ENCODE data around the gene DSCAML1.

DNA sequence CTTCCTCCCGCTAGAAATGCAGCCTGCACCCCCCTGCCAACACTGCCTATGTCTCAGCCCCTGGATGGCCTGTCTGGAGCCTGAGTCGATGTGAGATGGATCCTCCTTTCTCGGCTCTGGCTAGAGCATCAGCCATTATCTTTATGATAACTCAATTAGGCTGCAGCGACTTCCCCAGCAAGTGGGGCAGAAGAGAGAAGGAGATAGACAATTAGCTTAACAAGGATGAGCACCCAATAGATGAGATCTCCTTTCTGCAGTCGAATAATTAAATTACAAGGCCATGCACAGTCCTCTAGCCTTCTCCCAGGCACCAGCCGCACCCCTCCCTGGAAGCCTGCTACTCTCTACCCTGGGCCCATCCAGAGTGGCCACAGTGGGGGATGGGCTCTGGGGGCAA lies 290.0 kb downstream of the DSCAML1 start:
- TF ChIP-seq, protein P1, sequence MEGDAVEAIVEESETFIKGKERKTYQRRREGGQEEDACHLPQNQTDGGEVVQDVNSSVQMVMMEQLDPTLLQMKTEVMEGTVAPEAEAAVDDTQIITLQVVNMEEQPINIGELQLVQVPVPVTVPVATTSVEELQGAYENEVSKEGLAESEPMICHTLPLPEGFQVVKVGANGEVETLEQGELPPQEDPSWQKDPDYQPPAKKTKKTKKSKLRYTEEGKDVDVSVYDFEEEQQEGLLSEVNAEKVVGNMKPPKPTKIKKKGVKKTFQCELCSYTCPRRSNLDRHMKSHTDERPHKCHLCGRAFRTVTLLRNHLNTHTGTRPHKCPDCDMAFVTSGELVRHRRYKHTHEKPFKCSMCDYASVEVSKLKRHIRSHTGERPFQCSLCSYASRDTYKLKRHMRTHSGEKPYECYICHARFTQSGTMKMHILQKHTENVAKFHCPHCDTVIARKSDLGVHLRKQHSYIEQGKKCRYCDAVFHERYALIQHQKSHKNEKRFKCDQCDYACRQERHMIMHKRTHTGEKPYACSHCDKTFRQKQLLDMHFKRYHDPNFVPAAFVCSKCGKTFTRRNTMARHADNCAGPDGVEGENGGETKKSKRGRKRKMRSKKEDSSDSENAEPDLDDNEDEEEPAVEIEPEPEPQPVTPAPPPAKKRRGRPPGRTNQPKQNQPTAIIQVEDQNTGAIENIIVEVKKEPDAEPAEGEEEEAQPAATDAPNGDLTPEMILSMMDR (IDR thresholded peaks at IDR 0.05), result no peak
- no peak for TF ChIP-seq POLR2A (IDR thresholded peaks at IDR 0.05)
